ENCODE results near the gene IFNA14.

GRCh38 chr9:21255538-21256212 is 15.9 kb upstream of the IFNA14 start:
- no peak for TF ChIP-seq CTCF (IDR thresholded peaks at IDR 0.05)
- TF ChIP-seq POLR2AphosphoS5 (IDR thresholded peaks at IDR 0.05; ENCODE audit: insufficient read depth in 1 of 2, low read depth in 1 of 2), result no peak
- TF ChIP-seq POLR2A (IDR thresholded peaks at IDR 0.05), result no peak
